ENCODE results near the gene GLI2.

DNA sequence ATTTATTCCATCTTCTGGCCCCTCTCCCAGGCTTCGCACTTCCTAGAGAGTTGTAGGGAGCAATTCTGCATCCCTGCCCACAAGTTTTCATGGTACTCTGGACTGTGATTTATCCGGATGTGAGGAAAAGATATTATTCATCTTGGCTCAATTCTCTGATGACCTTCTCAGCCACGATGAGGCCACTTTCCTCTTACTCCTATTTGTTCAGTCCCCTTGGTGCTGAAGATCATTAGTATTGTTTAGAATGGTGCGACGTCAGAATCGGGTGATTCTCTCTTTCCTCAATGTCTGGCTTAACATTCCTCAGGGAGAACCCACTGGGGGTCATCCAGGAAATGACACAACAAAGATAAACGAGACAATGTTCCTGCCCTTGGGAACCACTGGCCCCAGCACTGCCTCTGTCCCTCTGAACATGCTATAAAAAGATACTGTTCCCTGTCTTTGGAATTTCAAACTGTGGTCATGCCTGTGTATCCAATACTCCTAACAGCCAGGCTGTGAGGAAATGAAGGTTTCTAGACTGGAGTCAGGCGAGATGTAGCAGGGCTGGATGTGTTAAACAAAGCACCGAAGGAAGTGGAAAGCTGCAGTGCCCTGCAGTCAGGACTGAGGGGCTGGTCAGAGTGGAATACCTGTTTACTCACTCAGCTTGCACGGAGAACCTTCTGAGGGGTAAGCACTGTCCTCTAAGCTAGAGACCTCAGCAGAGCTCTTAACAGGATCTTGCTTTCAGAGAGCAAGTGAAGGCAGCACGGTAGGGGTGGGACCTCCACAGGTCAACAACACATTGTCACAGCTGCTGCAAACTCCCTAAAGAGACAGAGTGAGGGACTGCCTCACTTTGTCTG, 12.9 kb upstream of the GLI2 start:
- TF ChIP-seq, protein P1, sequence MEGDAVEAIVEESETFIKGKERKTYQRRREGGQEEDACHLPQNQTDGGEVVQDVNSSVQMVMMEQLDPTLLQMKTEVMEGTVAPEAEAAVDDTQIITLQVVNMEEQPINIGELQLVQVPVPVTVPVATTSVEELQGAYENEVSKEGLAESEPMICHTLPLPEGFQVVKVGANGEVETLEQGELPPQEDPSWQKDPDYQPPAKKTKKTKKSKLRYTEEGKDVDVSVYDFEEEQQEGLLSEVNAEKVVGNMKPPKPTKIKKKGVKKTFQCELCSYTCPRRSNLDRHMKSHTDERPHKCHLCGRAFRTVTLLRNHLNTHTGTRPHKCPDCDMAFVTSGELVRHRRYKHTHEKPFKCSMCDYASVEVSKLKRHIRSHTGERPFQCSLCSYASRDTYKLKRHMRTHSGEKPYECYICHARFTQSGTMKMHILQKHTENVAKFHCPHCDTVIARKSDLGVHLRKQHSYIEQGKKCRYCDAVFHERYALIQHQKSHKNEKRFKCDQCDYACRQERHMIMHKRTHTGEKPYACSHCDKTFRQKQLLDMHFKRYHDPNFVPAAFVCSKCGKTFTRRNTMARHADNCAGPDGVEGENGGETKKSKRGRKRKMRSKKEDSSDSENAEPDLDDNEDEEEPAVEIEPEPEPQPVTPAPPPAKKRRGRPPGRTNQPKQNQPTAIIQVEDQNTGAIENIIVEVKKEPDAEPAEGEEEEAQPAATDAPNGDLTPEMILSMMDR (IDR thresholded peaks at IDR 0.05; ENCODE audit: insufficient read depth, low read depth, low read length) = no peak
- TF ChIP-seq EZH2 (IDR thresholded peaks at IDR 0.05; ENCODE audit: insufficient read depth, low read length) = no peak

Measured in astrocyte (in vitro differentiated cells and primary cell).